Astrocyte of the spinal cord (primary cell): Measurements from ENCODE around the gene NDUFB1.

Experiments
- DNase-seq: peaks from one replicate; pipeline ENCODE4 v3.0.0; 2011; ENCODE audit warnings: low read depth, low spot score
- H3K4me3 ChIP-seq: 2 replicates; pipeline ENCODE4 v1.5.1; 2011; ENCODE audit warnings: low read depth, mild to moderate bottlenecking, low read length, moderate library complexity
- in situ Hi-C: cut with HindIII; loops from 2 replicates; pipeline ENCODE4 v1.10.0; 2017; ENCODE audit warnings: low sequenced_read_pairs
- TF ChIP-seq, protein P1 (sequence below): IDR thresholded peaks from 2 replicates; pipeline ENCODE4 v1.5.1; 2012; ENCODE audit warnings: low read depth, mild to moderate bottlenecking, low read length, inconsistent platforms

Gene NDUFB1

DNA sequence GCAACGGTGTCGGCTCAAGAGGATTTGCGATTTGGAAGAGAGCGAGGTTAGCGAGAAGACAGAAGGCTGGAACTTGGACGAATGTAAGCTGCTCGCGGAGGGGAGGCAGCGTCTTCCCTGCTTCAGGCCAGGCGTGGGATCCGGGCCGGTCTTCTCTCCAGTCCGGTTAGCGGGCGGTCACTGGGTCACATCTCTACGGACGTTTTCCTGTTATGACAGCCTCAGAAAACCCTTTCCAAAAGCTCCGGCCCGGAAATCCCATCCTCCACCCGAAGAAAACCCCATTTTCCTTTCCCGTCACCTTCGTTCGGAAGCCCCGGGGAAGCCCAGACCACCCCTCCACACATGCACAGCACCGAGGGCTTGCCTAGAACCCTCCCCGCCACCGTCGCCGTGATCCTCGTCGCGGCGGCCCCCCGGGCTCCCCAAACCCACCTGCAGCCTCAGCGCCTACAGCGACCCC lies 268 bp downstream of the NDUFB1 start:
- TF ChIP-seq, protein P1, sequence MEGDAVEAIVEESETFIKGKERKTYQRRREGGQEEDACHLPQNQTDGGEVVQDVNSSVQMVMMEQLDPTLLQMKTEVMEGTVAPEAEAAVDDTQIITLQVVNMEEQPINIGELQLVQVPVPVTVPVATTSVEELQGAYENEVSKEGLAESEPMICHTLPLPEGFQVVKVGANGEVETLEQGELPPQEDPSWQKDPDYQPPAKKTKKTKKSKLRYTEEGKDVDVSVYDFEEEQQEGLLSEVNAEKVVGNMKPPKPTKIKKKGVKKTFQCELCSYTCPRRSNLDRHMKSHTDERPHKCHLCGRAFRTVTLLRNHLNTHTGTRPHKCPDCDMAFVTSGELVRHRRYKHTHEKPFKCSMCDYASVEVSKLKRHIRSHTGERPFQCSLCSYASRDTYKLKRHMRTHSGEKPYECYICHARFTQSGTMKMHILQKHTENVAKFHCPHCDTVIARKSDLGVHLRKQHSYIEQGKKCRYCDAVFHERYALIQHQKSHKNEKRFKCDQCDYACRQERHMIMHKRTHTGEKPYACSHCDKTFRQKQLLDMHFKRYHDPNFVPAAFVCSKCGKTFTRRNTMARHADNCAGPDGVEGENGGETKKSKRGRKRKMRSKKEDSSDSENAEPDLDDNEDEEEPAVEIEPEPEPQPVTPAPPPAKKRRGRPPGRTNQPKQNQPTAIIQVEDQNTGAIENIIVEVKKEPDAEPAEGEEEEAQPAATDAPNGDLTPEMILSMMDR: no peak
- peak; percentile 53 for DNase-seq
- H3K4me3 ChIP-seq: peak overlapping the region; percentile 97
- in situ Hi-C loops: no loop called here

GRCh38 chr14:92109490-92109889 lies 12.0 kb downstream of the NDUFB1 start:
- DNase-seq: no peak
- in situ Hi-C loops: no loop called here
- H3K4me3 ChIP-seq: no peak overlapping the region
- TF ChIP-seq, protein P1: no peak

DNA sequence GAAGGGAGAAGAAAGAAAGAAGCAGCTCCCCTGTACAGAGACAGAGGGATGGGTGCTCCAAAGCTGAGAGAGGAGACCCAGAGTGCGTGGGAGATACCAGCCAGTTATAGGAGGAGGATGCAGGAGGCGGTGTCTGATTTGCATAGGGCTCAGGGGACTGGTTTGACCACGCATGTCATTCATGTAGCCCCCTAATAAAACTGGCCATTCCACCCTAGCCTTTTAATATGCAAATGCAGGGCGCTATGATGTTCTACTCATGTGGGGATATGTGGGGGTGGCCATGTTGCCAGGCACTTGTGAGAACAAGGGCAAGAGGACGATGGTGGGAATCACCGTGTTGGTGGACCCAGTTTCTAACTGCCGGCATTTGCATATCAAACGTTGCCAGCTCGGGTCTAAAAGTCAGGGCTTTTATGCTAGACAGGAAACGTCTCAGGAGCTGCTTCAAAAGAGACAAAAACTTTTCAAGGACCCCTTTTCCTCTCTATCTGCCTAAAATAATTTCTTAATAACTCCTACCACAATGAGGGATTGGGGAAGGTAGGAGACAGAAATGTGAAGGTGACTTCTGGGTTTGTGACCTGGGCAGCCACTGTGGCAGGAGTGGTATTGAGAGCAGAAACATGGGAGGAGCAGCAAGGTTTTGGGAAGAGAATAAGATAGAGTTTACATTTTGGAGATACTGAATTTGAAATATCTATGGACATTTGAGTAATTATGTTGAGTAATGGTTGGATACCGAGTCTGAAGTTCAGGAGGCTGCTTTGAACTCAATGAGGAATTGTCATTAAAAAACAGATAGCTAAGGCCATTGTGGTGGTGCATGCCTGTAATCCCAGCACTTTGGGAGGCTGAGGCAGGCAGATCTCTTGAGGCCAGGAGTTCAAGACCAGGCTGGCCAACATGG lies 12.9 kb downstream of the NDUFB1 start:
- DNase-seq: no peak
- H3K4me3 ChIP-seq: no peak overlapping the region
- TF ChIP-seq, protein P1: no peak
- in situ Hi-C loops: no loop called here

GRCh38 chr14:92106143-92106926 lies 15.2 kb downstream of the NDUFB1 start, which contains the start of gene ATXN3:
Gene ATXN3, minus strand, starts transcription at chr14:92106582. Its CDS starts 30 bp downstream, at chr14:92106552.
- in situ Hi-C loops: no loop called here
- peak within 1 kb of the TSS; percentile 94 for H3K4me3 ChIP-seq

DNA sequence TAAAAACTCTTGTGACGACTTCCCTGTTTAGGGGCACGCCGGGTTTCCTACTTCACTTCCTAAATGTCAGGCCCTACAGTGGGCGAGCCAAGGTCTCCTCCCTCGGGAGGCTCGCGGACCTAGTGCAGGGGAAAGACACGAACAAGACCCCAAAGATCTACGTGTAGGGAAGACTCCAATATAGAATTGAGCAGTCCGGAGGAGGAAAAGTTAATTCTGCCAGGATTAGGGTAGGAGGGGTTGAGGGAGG lies 15.7 kb downstream of the NDUFB1 start:
- DNase-seq: no peak
- TF ChIP-seq, protein P1: no peak
- H3K4me3 ChIP-seq: peak overlapping the region; percentile 94
- in situ Hi-C loops: no loop called here

More at GRCh38 chr14:92106143-92106926, 15.2 kb downstream of the NDUFB1 start, which contains the start of gene ATXN3:
- peak; percentile 98 for DNase-seq
- TF ChIP-seq, protein P1: peak; percentile 91

DNA sequence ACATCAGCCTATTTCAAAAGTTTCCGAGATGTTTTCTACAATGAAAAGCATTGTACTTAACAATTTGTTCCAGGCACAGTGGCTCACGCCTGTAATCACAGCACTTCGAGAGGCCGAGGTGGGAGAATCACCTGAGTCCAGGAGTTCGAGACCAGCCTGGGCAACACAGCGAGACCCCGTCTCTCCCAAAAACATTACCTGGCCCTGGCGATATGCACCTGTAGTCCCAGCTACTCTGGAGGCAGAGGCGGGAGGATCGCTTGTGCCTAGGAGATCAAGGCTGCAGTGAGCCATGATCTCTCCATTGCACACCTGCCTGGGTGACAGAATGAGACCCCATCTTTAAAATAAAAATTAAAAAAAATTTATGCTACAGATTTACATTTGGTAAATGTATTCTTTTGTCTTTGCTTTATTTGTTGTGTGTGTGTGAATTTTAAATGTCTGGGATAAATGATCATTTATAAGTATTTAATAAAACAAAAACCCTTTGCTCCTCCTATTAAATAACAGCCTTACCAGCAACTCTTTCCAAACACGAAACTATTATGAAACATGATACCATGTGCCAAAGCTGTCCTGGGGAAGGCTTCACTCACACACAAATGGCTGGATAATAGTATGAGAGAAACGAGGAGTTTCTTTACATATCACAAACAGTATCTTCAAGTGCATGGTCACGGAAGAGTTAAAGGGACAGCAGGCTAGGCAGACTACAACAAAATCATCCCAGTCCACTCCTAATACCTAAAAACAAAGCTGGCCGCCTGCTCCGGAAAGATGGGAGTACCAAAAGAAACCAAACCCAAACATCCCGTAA lies 16.2 kb downstream of the NDUFB1 start:
- in situ Hi-C loops: no loop called here
- DNase-seq: no peak
- TF ChIP-seq, protein P1: no peak
- H3K4me3 ChIP-seq: peak overlapping the region; percentile 94
